Sigmoid colon (tissue), 7 donors: Measurements from ENCODE around the gene ALDH1L1. TPM values are rescaled to one million over a fixed set of nuclear protein-coding genes. Genes with fewer than 3 reads are reported as not detected.

Experiments
- DNase-seq: peaks from one replicate; pipeline ENCODE4 v3.0.0-alpha.2; 2019
- H3K27ac ChIP-seq, 4 donors: fragments of 200-600 bp; sonication (generic); one replicate each; pipeline ENCODE4 v1.5.1; 2016 to 2019; ENCODE audit warnings: mild to moderate bottlenecking in 1 of 4
- H3K27me3 ChIP-seq, 3 donors: fragments of 200-600 bp; sonication (generic); one replicate each; pipeline ENCODE4 v1.5.1; 2019; ENCODE audit warnings: mild to moderate bottlenecking in 1 of 3
- H3K36me3 ChIP-seq, 4 donors: fragments of 200-600 bp; sonication (generic); one replicate each; pipeline ENCODE4 v1.5.1; 2016 to 2019
- H3K4me1 ChIP-seq, 4 donors: fragments of 200-600 bp; sonication (generic); one replicate each; pipeline ENCODE4 v1.5.1; 2017 to 2019
- H3K4me3 ChIP-seq, 4 donors: fragments of 200-600 bp; sonication (generic); one replicate each; pipeline ENCODE4 v1.5.1; 2017 to 2019; ENCODE audit warnings: mild to moderate bottlenecking in 2 of 4, moderate library complexity in 1 of 4
- H3K9me3 ChIP-seq, 4 donors: fragments of 200-600 bp in 3 of 4; sonication (generic) in 3 of 4; one replicate each; pipeline versions ENCODE4 v1.5.1 to v1.6.1; 2013 to 2019
- CTCF ChIP-seq, 4 experiments: fragments of 450-650 bp in 3 of 4; fragments of 200-600 bp in 1 of 4; IDR thresholded peaks; one replicate each; pipeline ENCODE4 v1.5.1; 2016 to 2019; ENCODE audit warnings: antibody characterized with exemption in 4 of 4, mild to moderate bottlenecking in 3 of 4, moderate library complexity in 2 of 4
- EP300 ChIP-seq, 4 donors: sonication (generic); formaldehyde crosslinking; IDR thresholded peaks; one replicate each; pipeline ENCODE4 v1.6.1; 2017; ENCODE audit warnings: antibody characterized with exemption in 4 of 4
- POLR2A ChIP-seq, 2 donors: fragments of 450-650 bp; IDR thresholded peaks; one replicate each; pipeline ENCODE4 v1.6.1; 2016; ENCODE audit warnings: antibody characterized with exemption in 2 of 2, mild to moderate bottlenecking in 2 of 2, moderate library complexity in 2 of 2
- POLR2AphosphoS5 ChIP-seq, 4 donors: sonication (generic); formaldehyde crosslinking; IDR thresholded peaks; one replicate each; pipeline ENCODE4 v1.6.1; 2017; ENCODE audit warnings: antibody characterized with exemption in 4 of 4
- WGBS, 2 donors: extraction: QIAGEN DNeasy Blood & Tissue Kit; methylation state at CpG; one replicate each; pipeline ENCODE4 v1.1.7; 2013; 5-methylcytosine and 5-hydroxymethylcytosine counted together
- intact Hi-C: fragments of 100-400 bp; cut with DNase I; formaldehyde crosslinking; loops from one replicate; pipeline ENCODE4 v1.15.1; 2023
- polyA plus RNA-seq, 3 donors: library from polyadenylated mRNA; stranded (reverse); fragments of 200-250 nt; gene quantifications; one replicate each; pipeline ENCODE4 v1.2.3, GENCODE V29; 2013
- total RNA-seq, 4 donors: library from RNA; depleted of rRNA; stranded (reverse); fragments of >200 nt; gene quantifications; one replicate each; pipeline ENCODE4 v1.1.0, GENCODE V29; 2016
- donor health status: healthy with polysubstance abuse.
- donor health status: Bipolar disorder and iron deficiency.
- donor health status: healthy.

ALDH1L1 gene
- total and polyA plus RNA-seq, 7 donors, result 7.2 to 32.5 (median 15.0) TPM

DNA sequence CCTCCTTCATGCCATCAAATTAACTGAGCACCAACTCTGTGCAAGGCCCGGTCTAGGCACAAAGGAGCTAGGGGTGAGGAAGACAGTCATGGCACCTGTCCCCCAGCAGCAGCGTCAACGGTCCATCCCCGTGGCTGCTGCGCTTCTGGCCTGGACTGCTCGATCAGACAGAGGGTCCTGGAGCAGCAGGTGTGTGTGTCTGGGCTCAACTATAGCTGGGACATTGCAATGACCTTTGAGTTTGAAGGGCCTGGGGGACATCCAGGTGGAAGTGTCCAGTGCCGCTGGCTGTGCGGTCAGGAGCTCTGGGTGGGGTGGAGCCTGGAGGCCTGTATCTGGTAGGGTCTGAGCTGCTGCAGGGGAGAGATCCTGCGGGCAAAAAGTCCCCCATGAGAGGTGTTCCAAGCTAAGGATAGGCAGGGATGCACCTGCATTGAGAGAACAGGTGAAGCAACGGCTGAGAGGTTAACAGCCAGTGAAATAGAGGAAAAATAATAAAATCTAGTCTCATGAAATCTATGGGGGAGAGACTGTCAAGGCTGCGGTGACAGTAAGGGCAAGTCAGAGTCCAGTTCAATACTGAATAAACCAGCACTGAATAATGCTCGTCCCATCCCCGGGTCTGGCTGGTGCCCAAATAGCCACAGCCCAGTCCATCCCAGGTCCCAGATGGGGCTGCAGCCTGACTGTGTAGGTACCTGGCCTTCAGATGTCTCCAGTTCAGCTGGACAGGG, 71.1 kb downstream of the ALDH1L1 start:
- Histone ChIP-seq H3K27ac (no peak overlapping the region), H3K9me3 (peaks cover 0 to 2% (median 0%) of the 10 kb centered on the region in 4 donors), H3K27me3 (no peaks in the 10 kb centered on the region), H3K36me3 (no peaks in the 10 kb centered on the region), H3K4me3 (no peak overlapping the region), H3K4me1 (no peaks in the 10 kb centered on the region)
- peak; percentile 52 for DNase-seq
- 85 to 90% methylated on average over 13 of the region's 13 CpGs for WGBS, 2 donors
- intact Hi-C loops, result no loop called here
- no peak for TF ChIP-seq CTCF (IDR thresholded peaks at IDR 0.05)
- no peak for TF ChIP-seq POLR2A (IDR thresholded peaks at IDR 0.05)
- no peak for TF ChIP-seq POLR2AphosphoS5 (IDR thresholded peaks at IDR 0.05)
- TF ChIP-seq EP300 (IDR thresholded peaks at IDR 0.05), result no peak

DNA sequence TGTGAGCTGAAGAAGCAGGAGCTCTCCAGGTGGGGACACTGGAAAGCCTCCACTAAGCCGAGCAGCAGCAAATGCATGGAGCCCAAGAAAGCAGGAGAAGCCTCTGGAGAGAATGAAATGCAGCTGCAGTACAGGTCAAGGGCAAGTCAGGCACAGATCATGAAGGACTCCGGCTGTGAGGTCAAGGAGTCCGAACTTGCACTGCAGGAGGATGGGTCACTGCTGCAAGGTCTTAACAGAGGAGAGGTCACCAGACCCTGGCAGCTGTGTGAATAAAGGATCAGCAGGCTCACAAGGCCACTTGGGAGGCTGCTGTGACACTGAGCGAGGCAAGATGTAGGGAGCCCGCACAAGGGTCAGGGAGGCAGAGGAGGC, 71.7 kb downstream of the ALDH1L1 start:
- Histone ChIP-seq H3K4me1 (no peaks in the 10 kb centered on the region), H3K4me3 (no peak overlapping the region), H3K36me3 (no peaks in the 10 kb centered on the region), H3K9me3 (peaks cover 0 to 2% (median 0%) of the 10 kb centered on the region in 4 donors), H3K27me3 (no peaks in the 10 kb centered on the region), H3K27ac (no peak overlapping the region)
- intact Hi-C loops, result no loop called here
- TF ChIP-seq POLR2A (IDR thresholded peaks at IDR 0.05), result no peak
- TF ChIP-seq EP300 (IDR thresholded peaks at IDR 0.05), result no peak
- no peak for TF ChIP-seq CTCF (IDR thresholded peaks at IDR 0.05)
- no peak for TF ChIP-seq POLR2AphosphoS5 (IDR thresholded peaks at IDR 0.05)
- 89% methylated on average over 5 of the region's 5 CpGs for WGBS, 2 donors
- no peak for DNase-seq

- Histone ChIP-seq H3K4me3 (no peak overlapping the region), H3K27ac (no peak overlapping the region), H3K36me3 (no peaks in the 10 kb centered on the region), H3K27me3 (no peaks in the 10 kb centered on the region), H3K9me3 (peaks cover 0 to 2% (median 0%) of the 10 kb centered on the region in 4 donors), H3K4me1 (peaks cover 0 to 4% (median 3%) of the 10 kb centered on the region in 4 donors)
- intact Hi-C loops, result no loop called here
- 91 to 93% methylated on average over 8 of the region's 8 CpGs for WGBS, 2 donors
- TF ChIP-seq CTCF (IDR thresholded peaks at IDR 0.05) (no peak), POLR2A (IDR thresholded peaks at IDR 0.05) (no peak), EP300 (IDR thresholded peaks at IDR 0.05) (no peak)
- DNase-seq, result peak; percentile 46
Observed at GRCh38 chr3:126107957-126108675, 72.3 kb downstream of the ALDH1L1 start.

DNA sequence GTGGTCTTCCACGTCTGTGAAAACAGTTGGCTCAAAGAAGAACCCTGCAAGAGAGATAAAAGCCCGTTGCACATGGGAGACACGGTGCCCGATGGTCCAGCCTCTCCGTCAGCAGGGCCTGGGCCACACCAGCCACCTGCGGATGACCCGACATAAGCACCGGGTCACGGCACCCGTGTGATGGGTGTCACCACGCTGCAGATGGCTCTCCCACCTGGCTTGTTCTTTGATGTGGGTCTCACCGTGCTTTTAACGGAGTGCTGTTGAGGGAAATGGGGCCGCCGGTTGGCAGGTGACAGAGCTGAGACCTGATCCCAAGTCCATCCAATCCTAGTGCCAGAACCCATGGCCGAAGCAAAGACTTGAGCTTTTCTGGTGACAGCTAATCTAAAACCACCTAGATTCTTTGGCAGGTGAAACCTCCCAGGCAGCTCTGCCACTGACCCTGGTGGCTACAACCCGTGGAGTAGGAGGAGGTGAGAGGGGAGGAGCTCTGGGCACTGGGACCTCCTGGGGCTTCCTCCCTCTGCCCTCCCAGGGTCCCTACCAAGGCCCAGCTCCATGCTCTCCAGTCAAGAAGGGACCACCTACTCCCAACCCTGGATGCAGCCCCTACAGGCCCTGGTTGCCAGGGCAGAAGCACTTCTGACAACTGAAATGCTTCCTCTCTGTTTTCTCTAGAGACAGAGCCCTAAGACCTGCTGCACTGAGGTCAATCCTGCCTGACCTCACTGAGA, 73.0 kb downstream of the ALDH1L1 start:
- Histone ChIP-seq H3K36me3 (no peaks in the 10 kb centered on the region), H3K27me3 (no peaks in the 10 kb centered on the region), H3K27ac (no peak overlapping the region), H3K4me1 (peaks cover 0 to 11% (median 11%) of the 10 kb centered on the region in 4 donors), H3K9me3 (peaks cover 0 to 2% (median 0%) of the 10 kb centered on the region in 4 donors), H3K4me3 (no peak overlapping the region)
- peak; percentile 40 for DNase-seq
- intact Hi-C loops, result no loop called here
- TF ChIP-seq POLR2A (IDR thresholded peaks at IDR 0.05) (no peak), EP300 (IDR thresholded peaks at IDR 0.05) (no peak), POLR2AphosphoS5 (IDR thresholded peaks at IDR 0.05) (no peak), CTCF (IDR thresholded peaks at IDR 0.05) (no peak)
- 86 to 91% methylated on average over 17 of the region's 17 CpGs for WGBS, 2 donors
